IMR-90 (cell line): ENCODE data around the gene ADPRM. TPM values are rescaled to one million over a fixed set of nuclear protein-coding genes. Genes with fewer than 3 reads are reported as not detected.

Source experiments
- ATAC-seq: fragments of 200-7000 bp; cut with Tn5 transposase; 2 replicates; pipeline ENCODE4 v1.9.1; 2020; ENCODE audit warnings: low read depth, mild to moderate bottlenecking, moderate library complexity
- BruUV-seq: library from RNA; stranded (reverse); fragments of 400-500 nt; replicated peaks from 2 replicates; lab custom pipeline; 2021; lab: Mats Ljungman, UMichigan
- CTCF ChIA-PET: fragments of 300-600 bp; formaldehyde crosslinking; extraction: SDS; loops from one replicate; lab custom pipeline; 2021; ENCODE audit warnings: antibody characterized with exemption; lab: Yijun Ruan, JAX
- POLR2A ChIA-PET: fragments of 300-600 bp; sonication (Branson Sonifier 250); formaldehyde crosslinking; loops from one replicate; lab custom pipeline; 2022; ENCODE audit warnings: antibody characterized with exemption; ENCODE audit not compliant: unreplicated experiment; lab: Charles Lee
- DNase-seq: peaks from one replicate; pipeline ENCODE4 v3.0.0; 2013
- H2AFZ ChIP-seq: replicated peaks from 2 replicates; pipeline ENCODE3; 2013; ENCODE audit warnings: low read length, mild to moderate bottlenecking; ENCODE audit not compliant: poor library complexity
- H2AK5ac ChIP-seq: 2 replicates; pipeline ENCODE4 v1.6.1; 2013; ENCODE audit warnings: low read depth, low read length, inconsistent platforms
- H2AK9ac ChIP-seq: replicated peaks from 2 replicates; pipeline ENCODE3; 2013; ENCODE audit warnings: mild to moderate bottlenecking, low read depth, low read length, moderate library complexity; ENCODE audit not compliant: poor library complexity
- H2BK120ac ChIP-seq: 2 replicates; pipeline ENCODE4 v1.6.1; 2013; ENCODE audit warnings: low read depth, low read length, inconsistent platforms
- H2BK15ac ChIP-seq: 3 replicates; pipeline ENCODE4 v1.6.1; 2013; ENCODE audit warnings: low read depth, low read length, inconsistent platforms
- H2BK20ac ChIP-seq: 2 replicates; pipeline ENCODE4 v1.6.1; 2013; ENCODE audit warnings: low read depth, mild to moderate bottlenecking, inconsistent platforms, low read length, moderate library complexity
- H2BK5ac ChIP-seq: 2 replicates; pipeline ENCODE4 v1.6.1; 2013; ENCODE audit warnings: mild to moderate bottlenecking, low read depth, low read length, inconsistent platforms; ENCODE audit not compliant: poor library complexity, severe bottlenecking
- H3K14ac ChIP-seq: replicated peaks from 2 replicates; pipeline ENCODE4 v1.6.1; 2013; ENCODE audit warnings: low read depth, low read length, inconsistent platforms
- H3K18ac ChIP-seq: 2 replicates; pipeline ENCODE4 v1.6.1; 2013; ENCODE audit warnings: low read depth, low read length, control low read depth
- H3K23ac ChIP-seq: 2 replicates; pipeline ENCODE4 v1.6.1; 2013; ENCODE audit warnings: low read depth, low read length, inconsistent platforms
- H3K27ac ChIP-seq: 2 replicates; pipeline ENCODE4 v1.5.1; 2013; ENCODE audit warnings: mild to moderate bottlenecking, control low read depth, low read length; ENCODE audit not compliant: insufficient read depth
- H3K27me3 ChIP-seq: 2 replicates; pipeline ENCODE4 v1.6.1; 2013; ENCODE audit warnings: low read length; ENCODE audit not compliant: control insufficient read depth, insufficient read depth
- H3K36me3 ChIP-seq: 2 replicates; pipeline ENCODE4 v1.6.1; 2013; ENCODE audit warnings: low read length, mixed read lengths; ENCODE audit not compliant: control insufficient read depth, insufficient read depth
- H3K4ac ChIP-seq: 2 replicates; pipeline ENCODE4 v1.6.1; 2013; ENCODE audit warnings: low read depth, low read length, inconsistent platforms
- H3K4me1 ChIP-seq: 2 replicates; pipeline ENCODE4 v1.6.1; 2013; ENCODE audit warnings: low read length, mixed read lengths; ENCODE audit not compliant: control insufficient read depth, insufficient read depth
- H3K4me2 ChIP-seq: 2 replicates; pipeline ENCODE4 v1.6.1; 2013; ENCODE audit warnings: low read depth, mild to moderate bottlenecking, control low read depth, low read length, moderate library complexity
- H3K4me3 ChIP-seq: 2 replicates; pipeline ENCODE4 v1.5.1; 2013; ENCODE audit warnings: low read depth, mild to moderate bottlenecking, control low read depth, low read length, moderate library complexity; ENCODE audit not compliant: insufficient read depth
- H3K56ac ChIP-seq: 2 replicates; pipeline ENCODE4 v1.6.1; 2013; ENCODE audit warnings: low read length, inconsistent platforms; ENCODE audit not compliant: insufficient read depth; ENCODE audit errors: extremely low read depth
- H3K79me1 ChIP-seq, 2 experiments: 2 replicates each; pipeline ENCODE4 v1.6.1; 2013; ENCODE audit warnings: low read length in 2 of 2, inconsistent platforms in 1 of 2, low read depth in 1 of 2
- H3K9ac ChIP-seq: 2 replicates; pipeline ENCODE4 v1.6.1; 2013; ENCODE audit warnings: low read depth, low read length, control low read depth
- H3K9me1 ChIP-seq: 2 replicates; pipeline ENCODE4 v1.6.1; 2013; ENCODE audit warnings: low read length, inconsistent platforms; ENCODE audit not compliant: insufficient read depth
- H3K9me3 ChIP-seq: 2 replicates; pipeline ENCODE4 v1.6.1; 2013; ENCODE audit warnings: low read length; ENCODE audit not compliant: control insufficient read depth, insufficient read depth
- H4K20me1 ChIP-seq: 2 replicates; pipeline ENCODE4 v1.6.1; 2013; ENCODE audit warnings: low read length, inconsistent platforms; ENCODE audit not compliant: insufficient read depth
- H4K5ac ChIP-seq: 2 replicates; pipeline ENCODE4 v1.6.1; 2013; ENCODE audit warnings: mild to moderate bottlenecking, low read depth, low read length, control low read depth
- H4K8ac ChIP-seq, 2 experiments: 2 replicates each; pipeline ENCODE4 v1.6.1; 2013; ENCODE audit warnings: low read depth in 2 of 2, low read length in 2 of 2, control low read depth in 1 of 2, inconsistent platforms in 1 of 2
- H4K91ac ChIP-seq: 2 replicates; pipeline ENCODE4 v1.6.1; 2013; ENCODE audit warnings: low read depth, low read length, inconsistent platforms; ENCODE audit not compliant: insufficient read depth
- BHLHE40 ChIP-seq: fragments of 150-350 bp; IDR thresholded peaks from 2 replicates; pipeline ENCODE4 v1.6.1; 2016; ENCODE audit warnings: mild to moderate bottlenecking, low read depth, low read length
- MAFK ChIP-seq: IDR thresholded peaks from 2 replicates; pipeline ENCODE4 v1.6.1; 2012; ENCODE audit warnings: low read depth, low read length, improper control_type of control experiment
- MXI1 ChIP-seq: IDR thresholded peaks from 2 replicates; pipeline ENCODE4 v1.6.1; 2012; ENCODE audit warnings: low read depth, mild to moderate bottlenecking, low read length, moderate library complexity, borderline replicate concordance
- RAD21 ChIP-seq: IDR thresholded peaks from 2 replicates; pipeline ENCODE4 v1.6.1; 2012; ENCODE audit warnings: low read length, improper control_type of control experiment
- RFX5 ChIP-seq: IDR thresholded peaks from 2 replicates; pipeline ENCODE4 v1.8.0; 2012; ENCODE audit warnings: low read depth, mild to moderate bottlenecking, low read length, moderate library complexity
- WGBS, 2 experiments: methylation state at CpG; one replicate each; pipeline versions ENCODE4 v1.1.5 to v1.1.7; 2013; ENCODE audit warnings: missing lambda C conversion rate in 2 of 2; ENCODE audit not compliant: insufficient read length in 1 of 2; ENCODE audit errors: extremely low coverage in 2 of 2; 5-methylcytosine and 5-hydroxymethylcytosine counted together
- dilution Hi-C: fragments of 300-500 bp; cut with HindIII; formaldehyde crosslinking; loops from one replicate; pipeline ENCODE4 v1.14.3; 2018; ENCODE audit warnings: low sequenced_read_pairs; ENCODE audit not compliant: unreplicated experiment
- in situ Hi-C: fragments of 300-500 bp; cut with MboI; formaldehyde crosslinking; loops from 3 replicates; pipeline ENCODE4 v1.14.3; 2019; ENCODE audit warnings: low sequenced_read_pairs, inconsistent platforms, mixed read lengths
- intact Hi-C: fragments of 100-400 bp; cut with micrococcal nuclease; formaldehyde crosslinking; loops from 2 replicates; pipeline ENCODE4 v1.10.0; 2022
- polyA plus RNA-seq, 3 experiments: library from polyadenylated mRNA; depleted of rRNA; stranded (reverse); fragments of >200 nt; gene quantifications; 2 replicates each; pipeline ENCODE4 v1.2.3, GENCODE V29; 2012; ENCODE audit warnings: low replicate concordance in 1 of 3
- total RNA-seq: library from RNA; depleted of rRNA; stranded (reverse); fragments of >200 nt; gene quantifications from 2 replicates; pipeline ENCODE4 v1.2.3, GENCODE V29; 2012; rRNA removed

The ADPRM gene
- total and polyA plus RNA-seq, 2 of the 4 experiments (the other 2 are of a cell fraction): 7.4 to 12.2 TPM

DNA sequence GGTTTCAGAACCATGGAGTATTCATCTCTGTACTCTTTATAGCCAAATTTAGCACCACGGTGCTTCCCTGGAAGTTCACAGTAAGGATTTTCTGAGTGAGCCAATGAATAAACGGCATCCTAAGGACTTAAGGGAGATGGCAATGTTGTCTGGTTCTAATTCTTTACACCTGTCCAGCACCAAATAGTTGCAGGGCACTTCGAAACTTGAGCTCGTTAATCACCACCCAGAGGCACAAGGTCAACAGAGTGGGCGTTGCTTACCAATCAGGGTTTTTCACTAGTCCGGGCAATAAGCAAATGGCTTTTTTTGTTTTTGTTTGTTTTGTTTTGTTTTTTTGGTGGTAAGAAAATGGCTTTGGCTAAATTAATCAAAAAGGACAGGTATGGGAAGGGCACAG lies 60.7 kb downstream of the ADPRM start:
- Histone ChIP-seq H3K4me3 (no peak overlapping the region), H2AK9ac (no peak overlapping the region), H3K9me1 (no peaks in the 10 kb centered on the region), H4K20me1 (no peaks in the 10 kb centered on the region), H3K4me1 (no peaks in the 10 kb centered on the region), H2BK120ac (no peak overlapping the region), H2AFZ (no peak overlapping the region), H3K27me3 (peaks cover 3% of the 10 kb centered on the region; the same call in 1 of the 2 replicates), H3K14ac (no peak overlapping the region), H2AK5ac (no peak overlapping the region), H4K8ac (no peak overlapping the region), H3K18ac (no peak overlapping the region), H2BK20ac (no peak overlapping the region), H3K27ac (no peak overlapping the region), H3K4ac (no peak overlapping the region), H3K9ac (no peak overlapping the region), H4K91ac (no peak overlapping the region), H3K79me1 (no peaks in the 10 kb centered on the region), H3K9me3 (no peaks in the 10 kb centered on the region), H2BK5ac (no peak overlapping the region), H3K23ac (no peak overlapping the region), H4K5ac (no peak overlapping the region), H3K56ac (no peak overlapping the region), H3K4me2 (no peak overlapping the region), H2BK15ac (no peak overlapping the region), H3K36me3 (no peaks in the 10 kb centered on the region)
- no TSS peak for BruUV-seq
- ChIA-PET CTCF (no interaction called here), POLR2A (no interaction called here)
- in situ Hi-C loops (no loop called here), dilution Hi-C loops (no loop called here), intact Hi-C loops (no loop called here)
- ATAC-seq (no peak), DNase-seq (no peak)
- TF ChIP-seq MXI1 (no peak), RAD21 (no peak), MAFK (no peak), RFX5 (no peak), BHLHE40 (no peak)
- 67% methylated on average over 2 of the region's 6 CpGs; no CpG with 5 or more reads in 1 of the 2 experiments for WGBS, 2 experiments

Other genes with a start within 250 kb of the ADPRM start
- not detected in 2 replicates for gene MYH4, start 228.0 kb upstream of the ADPRM start, total RNA-seq
- not detected in 2 replicates for gene MYH4, start 228.0 kb upstream of the ADPRM start, polyA plus RNA-seq (2012; rRNA removed)
- gene MYH1, start 179.1 kb upstream of the ADPRM start, total RNA-seq: not detected in 2 replicates
- not detected in 2 replicates for gene MYH1, start 179.1 kb upstream of the ADPRM start, polyA plus RNA-seq (2012; rRNA removed)
- not detected in 2 replicates for gene MYH2, start 147.9 kb upstream of the ADPRM start, total RNA-seq
- gene MYH2, start 147.9 kb upstream of the ADPRM start, polyA plus RNA-seq (2012; rRNA removed): not detected in 2 replicates
- gene MYH3, start 40.3 kb upstream of the ADPRM start, total RNA-seq: 0.28 and 0.54 TPM in 2 replicates
- 0.63 and 0.98 TPM in 2 replicates for gene MYH3, start 40.3 kb upstream of the ADPRM start, polyA plus RNA-seq (2012; rRNA removed)
- gene SCO1, start 61 bp upstream of the ADPRM start, total RNA-seq: 21.7 and 23.1 TPM in 2 replicates
- 17.0 and 18.2 TPM in 2 replicates for gene SCO1, start 61 bp upstream of the ADPRM start, polyA plus RNA-seq (2012; rRNA removed)
- 1.1 and 1.7 TPM in 2 replicates for gene TMEM220, start 32.4 kb downstream of the ADPRM start, total RNA-seq
- 1.3 and 1.9 TPM in 2 replicates for gene TMEM220, start 32.4 kb downstream of the ADPRM start, polyA plus RNA-seq (2012; rRNA removed)
- gene TMEM238L, start 106.5 kb downstream of the ADPRM start, total RNA-seq: not detected in 2 replicates
- gene TMEM238L, start 106.5 kb downstream of the ADPRM start, polyA plus RNA-seq (2012; rRNA removed): not detected in 2 replicates
- gene PIRT, start 140.5 kb downstream of the ADPRM start, total RNA-seq: not detected in 2 replicates
- gene PIRT, start 140.5 kb downstream of the ADPRM start, polyA plus RNA-seq (2012; rRNA removed): not detected in 2 replicates